C4-2B (cell line): Measurements from ENCODE around the gene ZNF584.

ENCODE experiments used
- CTCF ChIP-seq: fragments of 450-650 bp; conservative IDR thresholded peaks from 2 replicates; pipeline ENCODE4 v1.5.1; 2017; ENCODE audit warnings: mild to moderate bottlenecking
- ZFX ChIP-seq: fragments of 450-650 bp; IDR thresholded peaks from 2 replicates; pipeline ENCODE4 v1.6.1; 2017

- TF ChIP-seq CTCF: no peak
- TF ChIP-seq ZFX: no peak
Observed at GRCh38 chr19:58456111-58456510, 47.7 kb downstream of the ZNF584 start.
